Amniotic stem cell (primary cell): Measurements from ENCODE around the gene GPS2.

Source experiments
- DNase-seq: peaks from one replicate; lab custom pipeline; 2025; lab: John Stamatoyannopoulos, UW

The GPS2 gene

GRCh38 chr17:7293159-7293558 lies 22.0 kb downstream of the GPS2 start:
- no peak for DNase-seq

DNA sequence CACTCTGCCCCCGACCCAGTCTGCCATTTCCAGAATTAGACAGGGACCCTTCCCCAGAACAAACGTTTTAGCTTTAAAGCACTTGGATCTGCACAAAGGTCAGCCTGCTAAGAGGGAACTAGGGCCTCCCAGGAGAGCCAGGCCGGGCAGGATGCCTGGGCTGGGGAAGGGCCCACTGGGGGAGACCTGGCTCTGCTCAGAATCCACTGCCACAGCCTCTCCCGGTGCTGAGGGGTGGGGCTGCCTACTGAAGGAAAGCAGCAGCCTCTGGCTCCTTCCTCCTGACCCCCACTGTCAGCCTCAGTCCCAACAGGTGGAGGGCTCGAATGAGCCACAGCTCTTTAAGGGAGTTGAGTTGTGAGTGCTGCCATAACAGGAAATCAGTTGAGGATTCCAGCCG lies 22.4 kb downstream of the GPS2 start:
- no peak for DNase-seq

GRCh38 chr17:7292194-7292593 lies 23.0 kb downstream of the GPS2 start:
- DNase-seq, result no peak

- no peak for DNase-seq
Measured at GRCh38 chr17:7290685-7291084, 24.5 kb downstream of the GPS2 start.

- no peak for DNase-seq
Measured at GRCh38 chr17:7290166-7290565, 25.0 kb downstream of the GPS2 start.

- no peak for DNase-seq
Measured at GRCh38 chr17:7289256-7290032, 25.7 kb downstream of the GPS2 start.

- no peak for DNase-seq
Measured at GRCh38 chr17:7285679-7286078, 29.5 kb downstream of the GPS2 start.

- no peak for DNase-seq
Measured at GRCh38 chr17:7284911-7285310, 30.2 kb downstream of the GPS2 start.

DNA sequence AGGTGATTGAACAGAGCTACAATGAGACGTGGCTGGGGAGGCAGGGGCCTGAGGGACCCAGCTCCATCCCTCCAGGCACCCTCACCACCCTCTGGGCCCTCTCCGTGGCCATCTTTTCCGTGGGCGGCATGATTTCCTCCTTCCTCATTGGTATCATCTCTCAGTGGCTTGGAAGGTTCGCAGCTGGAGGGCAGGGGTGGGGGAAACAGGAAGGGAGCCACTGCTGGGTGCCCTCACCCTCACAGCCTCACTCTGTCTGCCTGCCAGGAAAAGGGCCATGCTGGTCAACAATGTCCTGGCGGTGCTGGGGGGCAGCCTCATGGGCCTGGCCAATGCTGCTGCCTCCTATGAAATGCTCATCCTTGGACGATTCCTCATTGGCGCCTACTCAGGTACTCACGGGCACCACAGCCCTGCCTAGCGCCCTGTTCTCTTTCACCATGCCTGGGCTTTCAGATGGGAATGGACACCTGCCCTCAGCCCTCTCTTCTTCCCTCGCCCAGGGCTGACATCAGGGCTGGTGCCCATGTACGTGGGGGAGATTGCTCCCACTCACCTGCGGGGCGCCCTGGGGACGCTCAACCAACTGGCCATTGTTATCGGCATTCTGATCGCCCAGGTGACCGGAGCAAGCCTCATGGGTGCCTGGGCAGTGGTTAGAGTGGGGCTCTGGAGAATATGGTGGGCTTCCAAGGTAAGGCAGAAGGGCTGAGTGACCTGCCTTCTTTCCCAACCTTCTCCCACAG lies 31.5 kb downstream of the GPS2 start:
- DNase-seq, result no peak

DNA sequence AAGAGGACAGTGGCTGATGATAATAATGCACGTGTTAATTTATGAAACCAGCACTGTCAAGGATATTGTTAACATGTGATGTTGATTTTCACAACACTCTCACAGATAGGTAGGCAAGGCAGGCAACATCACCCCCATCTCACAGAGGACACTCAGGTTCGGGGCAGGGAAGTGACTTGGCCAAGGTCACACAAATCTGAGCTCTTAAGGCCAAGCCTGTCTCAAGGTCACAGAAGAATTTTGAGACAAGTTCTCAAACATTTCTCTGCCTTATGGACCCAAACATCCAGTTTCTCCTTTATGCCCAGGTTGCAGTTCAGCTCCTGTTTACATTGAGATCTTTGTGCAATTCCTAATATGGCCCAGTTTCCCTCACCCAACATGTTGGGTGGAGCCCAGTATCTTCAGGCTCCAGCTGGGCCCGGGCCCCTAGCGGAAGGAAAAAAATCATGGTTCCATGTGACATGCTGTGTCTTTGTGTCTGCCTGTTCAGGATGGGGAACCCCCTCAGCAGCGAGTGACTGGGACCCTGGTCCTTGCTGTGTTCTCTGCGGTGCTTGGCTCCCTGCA lies 32.3 kb downstream of the GPS2 start:
- DNase-seq, result no peak

- no peak for DNase-seq
Measured at GRCh38 chr17:7281953-7282751, 33.0 kb downstream of the GPS2 start.

- DNase-seq, result peak; percentile 69
Measured at GRCh38 chr17:7281074-7281952, 33.8 kb downstream of the GPS2 start, which contains the start of gene SLC2A4. Gene SLC2A4, plus strand, starts transcription at chr17:7281718. Its CDS starts 217 bp downstream, at chr17:7281935.

- peak; percentile 56 for DNase-seq
Measured at GRCh38 chr17:7280519-7281073, 34.6 kb downstream of the GPS2 start.

DNA sequence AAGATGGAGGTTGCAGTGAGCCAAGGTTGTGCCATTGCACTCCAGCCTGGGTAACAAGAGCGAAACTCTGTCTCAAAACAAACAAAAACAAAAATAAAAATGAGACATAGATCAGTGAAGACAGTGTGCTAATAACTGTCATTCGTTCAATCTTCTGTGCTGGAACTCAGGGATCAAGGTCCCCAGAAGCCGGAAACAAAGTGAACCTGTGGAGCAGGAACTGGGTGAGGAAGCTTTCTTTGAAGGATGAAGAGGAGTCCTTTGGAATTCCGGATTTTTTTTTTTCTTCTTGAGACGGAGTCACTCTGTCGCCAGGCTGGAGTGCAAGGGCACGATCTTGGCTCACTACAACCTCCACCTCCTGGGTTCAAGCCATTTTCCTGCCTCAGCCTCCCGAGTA lies 35.7 kb downstream of the GPS2 start:
- no peak for DNase-seq

GRCh38 chr17:7266784-7267183 lies 48.4 kb downstream of the GPS2 start:
- DNase-seq, result no peak

DNA sequence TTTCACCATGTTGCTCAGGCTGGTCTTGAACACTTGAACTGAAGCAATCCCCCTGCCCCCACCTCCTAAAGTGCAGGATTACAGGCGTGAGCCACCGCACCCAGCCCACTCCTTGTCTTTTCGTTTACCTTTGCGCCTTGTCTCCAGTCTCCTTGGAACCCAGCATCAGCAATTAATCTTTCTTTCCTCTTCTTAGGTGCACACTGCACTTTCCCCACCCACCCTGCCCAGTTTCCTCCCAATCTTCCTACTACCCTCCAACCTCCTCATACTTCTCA lies 51.4 kb downstream of the GPS2 start:
- DNase-seq, result no peak

DNA sequence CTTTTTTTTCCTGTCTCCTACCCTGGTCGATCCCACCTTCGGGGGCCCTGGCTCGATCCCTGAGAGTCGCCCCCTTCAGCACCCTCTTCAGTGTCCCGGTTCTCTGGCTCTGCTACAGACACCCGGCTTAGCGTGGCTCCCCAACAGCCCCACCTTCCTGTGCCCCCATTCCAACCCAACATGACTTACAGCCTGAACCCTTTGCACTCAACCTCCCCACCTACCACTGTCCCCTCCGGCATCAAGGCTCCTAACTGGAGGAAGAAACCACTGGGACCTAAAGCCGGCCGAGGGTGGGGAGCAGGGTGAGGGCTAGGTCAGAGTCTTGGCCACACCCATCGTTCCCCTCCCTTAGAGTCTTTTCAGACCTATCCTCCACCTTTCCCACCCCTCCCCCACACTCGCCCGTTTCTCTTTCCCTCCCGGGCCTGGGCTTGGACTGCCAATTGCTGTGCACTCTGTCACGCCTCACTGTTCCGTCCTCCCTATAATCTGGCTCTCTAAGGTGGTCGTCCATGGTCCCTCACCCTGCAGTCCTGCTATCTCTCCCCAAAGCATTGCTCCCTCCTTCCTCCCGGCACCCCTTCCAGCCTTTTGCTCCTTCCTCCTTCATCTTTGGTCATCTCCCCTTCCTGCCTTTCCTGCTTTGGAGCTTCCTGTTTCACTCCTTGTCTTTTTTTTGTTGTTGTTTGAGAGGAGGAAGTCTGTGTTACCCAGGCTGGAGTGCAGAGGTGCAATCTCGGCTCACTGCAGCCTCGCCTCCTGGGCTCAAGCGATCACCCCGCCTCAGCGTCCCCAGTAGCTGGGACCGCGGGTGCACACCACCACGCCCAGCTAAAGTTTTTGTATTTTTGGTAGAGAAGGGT lies 52.0 kb downstream of the GPS2 start:
- no peak for DNase-seq
